Skin epidermis (tissue), 12 donors: Measurements from ENCODE around the gene STOML1.
"Not testable (repeated sequence)": the region's sequence is repeated elsewhere in the genome, so short reads cannot be mapped to it uniquely, and the experiment has no call there.

Experiments used
- H3K27ac ChIP-seq, 21 experiments: fragments of 200-600 bp; sonication (generic) in 11 of 21; one replicate each; pipeline ENCODE4 v1.5.0; 2020; ENCODE audit warnings: mild to moderate bottlenecking in 3 of 21, inconsistent platforms in 2 of 21, moderate library complexity in 2 of 21
- H3K4me3 ChIP-seq, 7 experiments: fragments of 200-600 bp; sonication (generic) in 2 of 7; one replicate each; pipeline ENCODE4 v1.5.0; 2020; ENCODE audit warnings: inconsistent platforms in 2 of 7, mild to moderate bottlenecking in 2 of 7, moderate library complexity in 1 of 7

The STOML1 gene

DNA sequence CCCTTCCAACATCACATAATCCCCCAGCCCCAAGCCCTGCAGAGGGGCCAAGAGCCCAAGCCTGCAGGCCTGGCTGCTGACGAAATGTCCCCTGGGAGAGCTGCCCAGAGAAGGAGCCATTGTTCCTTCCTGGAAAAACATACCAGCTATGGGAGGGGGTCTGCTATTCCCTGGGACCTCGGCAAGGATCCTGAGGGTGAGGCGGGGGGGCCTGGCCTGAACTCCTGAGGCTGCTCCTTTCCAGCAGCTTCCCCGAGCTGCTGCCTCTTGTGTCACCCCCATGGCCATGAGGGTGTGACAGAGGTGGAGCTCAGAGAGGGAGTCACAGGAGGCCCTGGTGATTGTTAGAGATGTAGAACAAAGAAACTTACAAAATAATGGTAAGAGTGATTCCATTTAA lies 53.0 kb downstream of the STOML1 start:
- Histone ChIP-seq H3K4me3 (no peak overlapping the region), H3K27ac (peak overlapping the region in 2 of 21 experiments; percentile 1 to 25)

- not testable (repeated sequence) for H3K4me3 ChIP-seq, H3K27ac ChIP-seq
Measured at GRCh38 chr15:73938516-73938915, 53.6 kb downstream of the STOML1 start.

- Histone ChIP-seq H3K27ac (peak overlapping the region in 1 of 21 experiments; percentile 21), H3K4me3 (no peak overlapping the region)
Measured at GRCh38 chr15:73937726-73938125, 54.4 kb downstream of the STOML1 start.

DNA sequence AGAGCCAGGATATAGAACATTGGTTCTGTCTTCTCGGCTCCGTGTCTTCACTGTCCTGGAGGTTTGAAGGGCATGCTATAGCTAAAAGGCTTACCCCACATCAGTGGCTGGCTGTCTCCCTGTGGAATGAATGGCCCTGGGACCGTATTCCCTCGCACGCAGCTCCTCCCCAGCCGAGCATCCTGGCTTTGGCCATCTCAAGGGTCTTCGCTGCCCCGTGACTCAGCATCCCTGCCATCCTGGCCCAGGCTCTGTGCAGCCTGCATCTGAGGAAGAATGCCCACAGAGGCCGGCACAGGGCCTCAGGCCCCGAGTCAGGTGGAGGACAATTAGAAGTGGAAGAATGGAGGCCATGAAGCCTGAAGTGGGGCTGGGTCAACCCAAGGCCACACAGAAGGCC lies 54.8 kb downstream of the STOML1 start:
- peak overlapping the region in 1 of 21 experiments; percentile 21 for H3K27ac ChIP-seq
- H3K4me3 ChIP-seq, result no peak overlapping the region

DNA sequence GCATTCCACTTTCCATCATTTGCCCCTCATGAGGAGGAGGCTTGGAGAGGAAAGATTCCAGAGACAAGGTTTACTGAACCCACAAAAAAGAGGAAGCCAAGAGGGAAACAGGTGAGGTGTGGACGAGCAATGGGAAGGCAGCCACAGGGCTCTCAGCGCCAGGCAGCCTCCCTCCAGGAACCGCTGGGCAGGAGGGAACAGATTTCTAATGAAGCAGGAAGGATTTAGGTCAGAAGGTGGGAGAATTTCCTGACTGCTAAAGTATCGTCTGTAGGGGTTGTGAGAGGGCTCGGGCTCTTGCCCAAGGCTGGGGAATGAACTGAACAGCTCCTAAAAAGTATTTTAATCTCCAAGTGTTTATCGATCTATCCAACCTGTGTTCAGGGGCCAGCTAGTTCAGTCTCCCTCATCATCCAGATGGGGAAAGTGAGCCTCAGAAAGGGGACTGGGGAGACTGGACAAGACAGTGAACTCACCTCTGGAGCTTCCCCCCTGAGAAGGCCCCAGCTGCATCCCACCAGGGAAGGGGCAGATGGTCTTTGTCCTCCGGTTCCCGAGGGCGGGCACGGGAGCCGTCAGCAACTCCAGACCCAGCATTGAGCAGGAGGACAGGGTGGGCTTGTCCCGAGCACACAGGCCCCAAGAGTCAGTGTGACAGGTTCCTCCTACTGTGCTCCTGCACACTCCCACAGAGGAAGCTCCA lies 55.4 kb downstream of the STOML1 start:
- no peak overlapping the region for H3K4me3 ChIP-seq
- no peak overlapping the region for H3K27ac ChIP-seq

DNA sequence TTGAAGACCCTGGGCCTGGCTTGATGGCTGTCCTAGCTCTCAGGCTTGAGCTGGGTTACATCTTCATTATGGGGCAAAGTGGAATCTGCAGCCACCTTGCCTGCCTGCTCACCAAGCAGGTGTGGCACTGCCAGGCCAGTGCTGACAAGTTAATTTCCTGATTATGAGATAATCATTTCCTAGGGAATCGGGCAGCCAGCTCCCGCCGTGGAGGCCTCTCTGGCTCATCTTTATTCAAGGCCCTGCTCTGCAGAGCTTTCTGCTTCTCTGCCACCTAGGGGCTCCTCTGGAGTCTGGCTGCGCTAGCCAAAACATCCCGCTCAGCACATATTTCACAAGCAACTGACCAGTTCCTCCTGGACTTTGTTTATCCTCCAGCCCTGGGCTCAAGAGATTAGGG lies 55.9 kb downstream of the STOML1 start:
- Histone ChIP-seq H3K27ac (peak overlapping the region in 2 of 21 experiments; percentile 3 to 10), H3K4me3 (no peak overlapping the region)

GRCh38 chr15:73935547-73935946 lies 56.5 kb downstream of the STOML1 start:
- H3K27ac ChIP-seq, result peak overlapping the region in 2 of 21 experiments; percentile 3 to 50
- H3K4me3 ChIP-seq, result no peak overlapping the region

GRCh38 chr15:73934281-73934680 lies 57.8 kb downstream of the STOML1 start:
- no peak overlapping the region for H3K4me3 ChIP-seq
- H3K27ac ChIP-seq, result peak overlapping the region in 1 of 21 experiments; percentile 19

DNA sequence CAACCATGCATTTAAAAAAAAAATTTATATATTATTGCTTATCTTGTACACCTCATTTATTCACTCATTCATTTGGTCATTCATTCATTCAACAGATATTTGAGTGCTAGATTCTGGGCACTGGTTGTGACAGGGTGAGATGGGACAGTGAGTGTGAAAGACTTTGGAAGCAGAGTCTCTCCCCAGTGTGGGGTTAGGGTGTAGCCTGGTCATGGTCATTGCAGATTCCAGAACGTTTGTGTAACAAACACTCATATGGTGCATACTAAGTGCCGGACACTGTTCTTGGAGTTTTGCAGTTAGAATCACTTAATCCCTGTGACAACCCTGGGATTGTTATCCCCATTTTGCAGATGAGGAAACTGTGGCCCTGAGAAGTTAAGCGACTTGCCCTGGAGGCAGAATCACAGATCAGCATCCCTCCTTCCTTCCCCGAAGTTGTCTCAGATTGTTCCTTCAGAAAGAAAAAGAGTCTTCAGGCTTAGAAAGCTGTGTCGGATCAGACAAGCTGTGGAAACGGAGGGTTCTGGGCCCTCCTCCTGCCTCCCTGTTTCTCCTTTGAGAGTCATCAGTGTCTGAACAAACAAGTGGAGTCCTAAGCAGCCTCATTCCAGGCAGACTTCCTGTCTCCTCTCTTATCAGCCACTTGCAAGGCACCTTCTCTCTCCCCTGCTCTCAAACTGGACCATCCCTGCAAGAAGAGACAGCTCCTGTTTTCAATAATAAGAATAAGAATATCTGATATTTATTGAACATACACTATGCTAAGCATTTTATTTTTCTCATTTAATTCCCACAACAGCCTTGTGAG lies 59.5 kb downstream of the STOML1 start:
- Histone ChIP-seq H3K4me3 (no peak overlapping the region), H3K27ac (no peak overlapping the region)

- no peak overlapping the region for H3K4me3 ChIP-seq
- H3K27ac ChIP-seq, result peak overlapping the region in 5 of 21 experiments; percentile 6 to 79 (median 26)
Measured at GRCh38 chr15:73931441-73931840, 60.7 kb downstream of the STOML1 start.

DNA sequence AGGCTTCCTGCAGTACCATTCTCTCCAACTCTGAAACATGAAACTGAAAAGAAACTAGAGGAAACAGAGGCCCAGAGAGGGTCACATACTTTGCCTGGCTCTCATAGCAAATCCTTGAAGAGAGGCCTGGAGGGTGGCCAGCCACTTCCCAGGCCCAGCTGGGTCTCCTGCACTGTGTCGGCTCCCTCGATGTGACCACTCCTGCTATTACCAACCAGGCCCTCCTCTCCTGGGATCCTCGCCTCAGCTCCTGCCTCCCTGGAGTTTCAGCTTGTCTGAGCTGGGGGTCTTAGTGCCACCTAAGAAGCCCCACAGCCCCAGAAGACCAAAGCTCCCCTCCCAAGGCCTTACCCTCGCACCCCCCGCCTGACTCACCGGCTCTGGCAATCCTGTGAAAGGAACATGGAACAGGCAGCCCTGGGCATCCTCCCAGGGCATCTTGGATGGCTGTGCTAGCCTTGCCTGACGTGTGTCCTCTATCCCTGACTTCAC lies 61.3 kb downstream of the STOML1 start:
- Histone ChIP-seq H3K27ac (peak overlapping the region in 11 of 21 experiments; percentile 3 to 79 (median 36)), H3K4me3 (no peak overlapping the region)

DNA sequence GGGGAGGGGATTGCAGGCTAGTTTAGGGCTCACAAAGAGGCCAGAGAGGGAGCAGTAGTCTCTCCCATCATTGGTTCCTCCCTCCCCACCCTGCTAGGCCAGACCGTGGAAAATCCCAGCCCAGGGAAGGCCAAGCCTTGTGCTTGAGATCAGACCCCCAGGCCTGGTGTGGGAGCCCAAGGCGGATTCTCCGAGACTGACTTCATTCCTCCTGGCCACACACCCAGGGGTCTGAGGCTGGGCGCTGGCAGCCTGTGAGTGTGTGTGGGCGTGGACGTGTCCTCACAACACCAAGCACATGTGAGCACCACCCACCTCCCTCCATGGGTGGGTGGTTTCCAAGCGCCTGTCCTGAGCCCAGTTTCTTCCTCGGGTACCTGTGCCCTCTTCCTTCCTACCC lies 61.7 kb downstream of the STOML1 start:
- Histone ChIP-seq H3K4me3 (no peak overlapping the region), H3K27ac (peak overlapping the region in 18 of 21 experiments; percentile 13 to 79 (median 51))

- Histone ChIP-seq H3K27ac (peak overlapping the region in 4 of 21 experiments; percentile 16 to 79 (median 44)), H3K4me3 (no peak overlapping the region)
Measured at GRCh38 chr15:73928971-73929627, 63.0 kb downstream of the STOML1 start.
